GM20431 (cell line): Measurements from ENCODE around the gene MFSD6.

Experiments
- in situ Hi-C: fragments of 300-500 bp; cut with MseI, MboI; formaldehyde crosslinking; loops from one replicate; pipeline ENCODE4 v1.15.0; 2020; ENCODE audit warnings: low sequenced_read_pairs; ENCODE audit not compliant: unreplicated experiment

MFSD6 gene

GRCh38 chr2:190431907-190432306, 23.8 kb downstream of the MFSD6 start:
- in situ Hi-C loops: no loop called here

GRCh38 chr2:190432567-190433231, 24.5 kb downstream of the MFSD6 start:
- in situ Hi-C loops: no loop called here

GRCh38 chr2:190435031-190435670, 27.0 kb downstream of the MFSD6 start:
- in situ Hi-C loops: no loop called here

DNA sequence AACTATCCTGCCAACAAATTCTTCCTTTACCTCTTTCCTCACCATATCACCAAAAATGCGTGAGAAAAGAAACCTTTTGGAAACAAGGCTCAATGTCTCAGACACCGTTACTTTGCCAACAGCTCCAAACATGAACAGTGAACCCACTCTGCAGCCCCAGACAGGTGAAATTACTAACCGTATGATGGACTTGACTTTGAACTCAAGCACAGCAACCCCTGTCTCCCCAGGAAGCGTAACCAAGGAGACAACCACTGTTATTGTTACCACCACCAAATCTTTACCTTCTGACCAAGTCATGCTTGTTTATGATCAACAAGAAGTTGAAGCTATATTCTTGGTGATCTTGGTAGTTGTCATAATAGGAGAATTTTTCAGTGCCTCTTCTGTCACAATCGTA, 28.4 kb downstream of the MFSD6 start:
- in situ Hi-C loops: no loop called here

DNA sequence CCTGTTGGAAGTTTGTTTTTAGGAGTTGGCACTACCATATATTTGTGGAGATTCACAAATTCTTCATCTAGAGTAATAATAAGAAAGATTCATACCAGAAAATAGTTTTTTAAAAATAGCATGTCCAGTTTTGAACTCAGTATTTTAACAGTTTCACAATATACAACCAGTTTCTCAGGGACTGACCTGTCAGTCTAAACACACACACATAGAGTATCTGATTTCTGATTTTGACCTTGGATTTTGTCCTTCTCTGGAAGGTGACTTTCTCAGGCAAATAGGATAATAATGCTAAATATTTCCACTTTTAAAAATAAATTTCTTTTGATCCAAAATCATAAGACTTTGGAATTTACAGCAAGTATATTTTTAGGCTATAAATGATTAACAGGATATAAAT, 32.0 kb downstream of the MFSD6 start:
- in situ Hi-C loops: no loop called here

DNA sequence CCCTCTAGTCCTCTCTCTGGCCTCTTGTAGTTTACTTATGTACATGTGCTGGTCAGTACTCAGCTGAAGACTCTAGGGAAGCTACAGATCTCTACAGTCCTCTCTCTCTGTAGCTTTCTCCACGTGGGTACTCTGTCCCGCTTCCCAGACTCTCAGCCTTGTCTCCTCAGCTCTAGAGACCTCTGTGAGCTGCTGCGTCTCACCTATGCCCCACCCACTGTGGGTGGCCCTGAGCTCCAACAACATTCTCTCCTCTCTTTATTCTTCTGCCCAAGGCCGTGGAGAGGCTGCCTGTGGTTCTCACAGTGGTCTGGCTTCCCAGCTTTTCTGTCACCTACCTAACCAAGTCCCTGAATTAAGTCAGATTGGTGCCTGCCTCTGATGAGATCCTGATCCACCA, 33.4 kb downstream of the MFSD6 start:
- in situ Hi-C loops: no loop called here

DNA sequence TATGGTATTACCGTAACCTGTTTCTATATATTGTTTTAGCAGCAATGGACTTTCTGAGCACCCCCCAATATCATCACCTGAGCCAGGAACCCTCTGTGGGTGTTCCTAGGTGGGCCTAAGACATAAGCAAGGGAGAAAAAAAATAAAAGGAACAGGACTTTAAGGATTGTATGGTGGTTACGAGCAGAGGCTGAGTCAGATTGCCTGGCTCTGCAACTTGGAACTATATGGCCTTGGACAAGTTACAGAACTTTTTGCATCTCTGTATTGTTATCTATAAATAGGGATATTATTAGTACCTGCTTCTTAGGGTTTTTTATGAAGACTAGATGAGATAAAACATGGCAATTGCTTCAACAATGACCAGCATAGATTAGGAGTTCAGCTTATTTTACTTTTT, 34.9 kb downstream of the MFSD6 start:
- in situ Hi-C loops: no loop called here

- in situ Hi-C loops: no loop called here
Observed at GRCh38 chr2:190443778-190444481, 35.8 kb downstream of the MFSD6 start.

GRCh38 chr2:190444976-190445375, 36.8 kb downstream of the MFSD6 start:
- in situ Hi-C loops: no loop called here

- in situ Hi-C loops: no loop called here
Observed at GRCh38 chr2:190446193-190446592, 38.0 kb downstream of the MFSD6 start.

GRCh38 chr2:190446750-190447516, 38.8 kb downstream of the MFSD6 start:
- in situ Hi-C loops: no loop called here

DNA sequence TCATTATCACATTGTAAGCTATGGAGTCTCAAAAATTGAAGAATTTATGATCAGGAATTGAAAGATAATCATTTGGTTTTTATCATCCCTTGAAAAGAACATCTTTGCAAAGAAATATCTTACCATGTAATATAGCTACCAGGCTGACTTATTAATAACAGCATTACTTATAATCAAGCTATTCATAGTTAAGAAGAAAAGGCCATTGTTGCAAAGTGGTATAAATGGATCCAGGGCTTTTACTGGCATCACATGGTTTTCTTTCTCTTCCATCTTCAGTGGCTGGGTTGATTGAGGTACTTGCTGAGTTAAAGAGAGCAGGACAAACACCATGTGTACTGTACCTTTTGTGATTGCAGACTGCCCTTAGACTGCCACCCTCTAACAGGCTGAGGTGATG, 39.6 kb downstream of the MFSD6 start:
- in situ Hi-C loops: no loop called here

GRCh38 chr2:190449925-190450324, 41.8 kb downstream of the MFSD6 start:
- in situ Hi-C loops: no loop called here

GRCh38 chr2:190450363-190450762, 42.2 kb downstream of the MFSD6 start:
- in situ Hi-C loops: no loop called here

GRCh38 chr2:190451561-190452176, 43.5 kb downstream of the MFSD6 start:
- in situ Hi-C loops: no loop called here

DNA sequence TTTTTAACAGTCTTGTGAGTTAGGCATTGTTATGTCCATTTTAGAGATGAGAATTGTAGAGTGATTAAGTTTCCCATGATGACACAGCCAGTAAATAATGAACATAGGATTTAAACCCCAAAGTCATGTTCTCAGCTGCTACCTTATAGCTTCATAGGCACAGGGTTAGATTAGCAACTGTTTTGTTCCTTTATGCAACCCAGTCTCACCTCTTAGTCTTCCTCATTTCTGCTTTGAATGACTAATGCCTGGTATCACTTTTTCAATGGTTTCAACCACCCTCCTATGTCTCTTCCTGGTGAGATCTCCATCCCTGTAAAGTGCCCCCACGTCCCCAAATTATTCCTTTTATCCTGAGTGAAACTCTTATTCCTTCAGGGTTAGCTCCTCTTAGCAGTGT, 44.3 kb downstream of the MFSD6 start:
- in situ Hi-C loops: no loop called here

- in situ Hi-C loops: no loop called here
Observed at GRCh38 chr2:190454795-190455194, 46.6 kb downstream of the MFSD6 start.

GRCh38 chr2:190455358-190456095, 47.4 kb downstream of the MFSD6 start:
- in situ Hi-C loops: no loop called here

DNA sequence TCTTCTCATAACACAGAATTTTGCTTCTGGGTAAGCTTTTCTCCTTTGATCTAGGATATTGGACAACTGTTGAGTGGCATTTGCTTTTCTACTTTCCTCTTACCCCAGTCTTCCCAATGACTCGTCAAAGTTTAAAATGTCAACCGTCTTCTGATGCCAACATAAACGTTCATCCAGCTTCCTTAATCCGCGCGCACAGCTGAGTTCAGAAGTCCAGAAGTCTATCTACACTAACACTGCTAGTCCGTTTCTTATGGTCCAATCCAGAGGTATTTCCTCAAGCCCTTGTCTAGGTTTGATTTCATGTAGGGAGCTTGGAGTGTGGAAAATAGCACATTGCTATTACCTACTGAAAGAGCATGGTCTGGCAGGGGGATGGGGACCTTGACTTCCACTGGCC, 48.7 kb downstream of the MFSD6 start:
- in situ Hi-C loops: no loop called here

- in situ Hi-C loops: no loop called here
Observed at GRCh38 chr2:190457256-190457655, 49.1 kb downstream of the MFSD6 start.
